Smooth muscle cell of the brain vasculature (primary cell): ENCODE measurements around the gene CFAP97D2.
"Not testable (repeated sequence)": the region's sequence is repeated elsewhere in the genome, so short reads cannot be mapped to it uniquely, and the experiment has no call there.

ENCODE experiments used
- DNase-seq: peaks from one replicate; pipeline ENCODE4 v3.0.0-alpha.2; 2012; ENCODE audit warnings: low read depth, low spot score

The CFAP97D2 gene

DNA sequence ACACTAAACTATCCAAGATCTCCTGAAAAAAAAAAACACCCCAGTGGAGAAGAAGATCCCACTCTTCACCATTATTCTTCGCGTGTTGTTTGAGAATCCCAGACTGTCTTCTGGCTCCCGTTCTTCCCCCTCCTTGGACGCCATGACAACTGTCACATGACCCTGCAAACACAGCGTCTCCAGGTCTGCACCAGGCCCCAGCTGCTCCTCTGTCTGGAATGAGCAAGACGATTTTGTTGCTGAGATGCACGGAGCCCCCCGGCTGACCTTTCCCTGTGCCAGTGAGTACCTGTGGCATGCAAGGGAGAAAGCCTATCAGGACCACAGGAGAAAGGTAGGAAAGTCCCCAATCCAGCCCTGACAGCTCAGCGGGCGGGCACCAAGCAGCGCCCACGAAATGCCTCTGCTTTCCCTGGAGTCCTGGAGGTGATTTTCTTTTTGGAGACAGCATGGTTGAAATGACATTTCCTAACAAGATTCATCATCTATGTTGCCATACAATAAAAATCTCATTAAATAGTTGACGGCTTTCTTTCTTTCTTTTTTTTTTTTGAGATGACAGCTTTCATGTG lies at the start of gene CFAP97D2:
TSS of gene CFAP97D2 (plus strand) at position 171 of the 572 bp plus-strand sequence. CDS start at position 245, 74 bp downstream.
- no peak for DNase-seq

DNA sequence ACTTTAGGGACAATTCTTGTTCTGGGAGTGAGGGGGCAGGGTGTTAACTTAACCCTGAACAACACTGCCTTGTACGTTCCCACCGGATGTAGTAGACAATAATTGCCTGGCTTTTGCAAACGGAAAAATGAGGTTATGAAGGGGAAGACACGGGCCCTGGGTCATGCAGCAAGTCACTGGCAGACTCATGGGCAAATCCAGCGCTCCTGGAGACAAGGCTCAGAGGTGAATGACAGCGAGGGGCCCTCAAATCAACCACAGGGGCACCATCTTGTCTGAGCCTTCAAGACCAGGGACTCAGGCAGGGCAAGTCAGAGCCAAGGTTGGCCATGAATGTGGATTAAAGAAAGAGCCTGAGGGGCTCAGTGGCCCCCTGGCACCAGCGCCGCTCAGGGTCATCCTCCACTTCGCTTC lies 49.4 kb upstream of the CFAP97D2 start:
- no peak for DNase-seq

DNA sequence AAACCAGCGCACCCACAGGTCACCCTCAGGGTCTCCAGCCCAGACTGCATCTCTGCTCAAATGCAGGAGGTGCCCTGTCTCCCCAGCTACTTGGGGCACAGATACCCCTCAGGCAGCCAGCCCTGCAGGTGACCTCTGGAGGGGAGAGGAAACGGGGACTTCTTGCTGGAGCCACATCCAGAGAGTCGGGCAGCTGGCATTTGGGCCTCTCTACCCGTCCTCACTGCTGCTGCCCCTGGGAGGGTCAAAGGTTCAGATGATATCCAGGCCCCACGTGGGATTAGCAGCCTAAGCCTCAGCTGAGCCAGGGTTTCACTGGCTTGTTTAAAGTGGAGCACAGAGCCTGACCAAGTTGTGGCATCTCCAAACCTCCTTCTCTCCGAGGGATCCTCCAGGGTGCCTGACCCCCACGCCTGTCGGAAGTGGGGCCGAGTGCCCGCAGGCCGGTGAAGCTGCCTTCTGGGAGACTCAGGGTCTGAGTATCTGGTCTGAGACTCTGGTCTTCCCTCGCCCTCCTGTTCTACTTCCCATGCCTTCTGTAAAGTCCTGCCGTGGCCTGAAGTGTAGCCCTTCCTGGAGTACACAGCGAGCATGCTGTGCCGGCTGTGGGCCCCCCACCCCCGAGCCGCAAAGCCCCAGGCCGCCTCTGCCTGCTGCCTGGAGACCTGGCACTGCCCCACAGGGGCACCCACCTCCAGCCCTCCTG lies 48.8 kb upstream of the CFAP97D2 start:
- DNase-seq = no peak

DNA sequence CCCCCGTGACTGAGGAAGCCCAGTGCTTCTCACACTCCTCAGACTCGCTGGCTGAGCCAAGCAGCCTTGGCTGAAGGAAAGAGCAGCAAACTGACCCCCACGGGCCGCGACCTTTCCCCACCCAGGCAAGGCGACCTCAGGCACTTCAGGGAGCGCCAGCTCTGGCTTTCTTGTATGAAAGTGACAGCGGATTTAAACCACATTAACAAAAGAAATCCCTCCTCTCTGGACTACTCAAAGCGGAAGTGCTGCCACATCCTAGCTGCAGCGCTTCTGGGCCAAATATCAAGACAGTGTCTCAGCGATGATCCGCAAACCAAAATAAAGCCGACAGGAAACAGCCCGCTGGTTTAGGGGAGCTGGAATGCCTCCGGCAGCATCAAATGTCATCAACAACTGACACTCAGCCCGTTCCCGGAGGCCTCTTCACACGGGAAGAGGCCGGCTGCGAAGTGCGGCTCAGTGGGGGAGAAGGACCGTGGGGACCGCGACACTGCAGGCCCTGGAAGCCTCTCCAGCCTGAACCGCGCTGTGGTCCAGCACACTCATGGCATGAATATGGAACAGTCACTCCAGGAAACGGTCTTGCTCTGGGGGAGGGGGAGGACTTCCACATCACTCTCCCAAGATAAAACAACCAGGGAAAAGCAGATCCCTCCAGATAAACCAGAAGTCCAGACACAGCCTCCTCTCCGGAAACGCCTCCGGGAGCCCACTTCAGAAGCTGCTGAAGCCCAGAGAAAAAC lies 48.0 kb upstream of the CFAP97D2 start:
- peak; percentile 83 for DNase-seq

DNA sequence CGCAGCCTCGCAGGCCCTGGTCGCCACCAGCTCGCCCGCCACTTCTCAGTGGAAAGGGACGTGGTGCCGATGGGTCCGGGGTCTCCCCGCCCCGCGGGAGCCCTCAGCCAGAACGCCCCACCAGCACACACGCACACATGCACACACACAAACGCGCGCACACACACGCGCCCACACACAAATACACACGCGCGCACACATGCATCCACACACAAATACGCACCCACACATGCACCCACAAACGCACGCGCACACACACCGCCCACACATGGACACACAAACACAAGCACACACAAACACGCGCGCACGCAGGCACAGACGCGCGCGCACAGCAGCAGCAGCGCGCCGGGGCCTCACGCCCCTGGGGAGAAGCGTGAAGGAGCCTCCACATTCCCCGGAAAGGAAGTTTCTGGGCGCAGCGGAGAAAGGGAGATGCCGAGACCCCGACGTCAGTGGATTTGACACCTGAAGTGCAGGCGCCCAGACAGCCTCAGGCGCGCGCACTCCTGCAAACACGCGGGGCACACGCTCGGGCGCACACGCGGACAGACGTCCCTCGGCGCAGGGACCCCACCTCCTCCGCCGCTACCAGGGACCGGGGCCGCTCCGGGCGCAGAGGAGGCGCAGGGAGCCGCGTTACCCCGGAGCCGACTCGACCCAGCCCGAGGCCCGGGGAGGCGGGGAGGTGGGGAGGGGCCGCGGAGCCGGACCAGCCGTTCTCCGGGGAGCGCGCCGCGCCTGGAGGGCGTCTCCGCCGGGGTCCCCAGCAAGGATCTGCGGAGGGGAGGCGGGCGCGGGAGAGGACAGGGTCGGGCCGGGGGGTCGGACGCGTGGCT lies 47.3 kb upstream of the CFAP97D2 start:
- no peak for DNase-seq

DNA sequence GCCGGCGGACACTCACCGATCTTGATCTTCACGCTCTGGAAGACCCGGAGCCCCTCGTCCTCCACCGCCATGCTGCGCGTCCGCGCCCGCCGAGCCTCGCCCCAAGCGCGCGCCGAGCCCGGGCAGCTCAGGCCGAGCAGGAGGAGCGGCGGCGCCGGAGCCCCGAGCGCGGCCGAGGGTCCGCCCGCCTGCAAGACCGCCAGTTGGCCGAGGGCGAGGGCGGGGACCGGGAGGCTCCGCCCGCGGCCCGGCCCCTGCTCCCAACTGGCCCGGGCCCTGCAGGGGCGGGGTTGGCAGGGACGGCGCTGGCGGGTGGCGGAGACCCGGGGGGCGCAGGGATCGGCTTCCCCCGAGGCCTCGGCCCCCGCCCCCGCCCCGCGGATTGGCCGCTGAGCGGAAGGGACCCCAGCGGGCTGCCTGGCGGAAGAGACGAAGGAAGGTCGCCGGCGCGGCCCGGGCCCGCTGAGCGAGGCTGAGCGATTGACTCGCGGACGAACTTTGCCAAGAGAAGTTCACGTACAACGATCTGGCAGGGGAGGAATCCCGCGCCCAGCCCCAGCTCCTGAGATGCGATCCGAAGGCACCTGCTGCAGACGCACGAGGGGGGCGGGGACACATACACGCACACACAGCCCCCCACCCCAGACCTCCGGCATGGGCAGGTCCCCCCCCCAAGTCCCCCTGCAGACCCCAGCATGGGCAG lies 46.5 kb upstream of the CFAP97D2 start, which contains the start of gene RASA3:
TSS of gene RASA3 (minus strand) at position 205 of the 703 bp plus-strand sequence. CDS start at position 71, 134 bp downstream.
- no peak for DNase-seq

DNA sequence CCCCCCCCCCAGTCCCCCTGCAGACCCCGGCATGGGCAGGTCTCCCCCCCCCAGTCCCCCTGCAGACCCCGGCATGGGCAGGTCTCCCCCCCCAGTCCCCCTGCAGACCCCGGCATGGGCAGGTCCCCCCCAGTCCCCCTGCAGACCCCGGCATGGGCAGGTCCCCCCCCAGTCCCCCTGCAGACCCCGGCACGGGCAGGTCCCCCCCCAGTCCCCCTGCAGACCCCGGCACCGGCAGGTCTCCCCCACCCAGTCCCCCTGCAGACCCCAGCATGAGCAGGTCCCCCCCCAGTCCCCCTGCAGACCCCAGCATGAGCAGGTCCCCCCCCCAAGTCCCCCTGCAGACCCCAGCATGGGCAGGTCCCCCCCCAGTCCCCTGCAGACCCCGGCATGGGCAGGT lies 45.9 kb upstream of the CFAP97D2 start:
- DNase-seq = not testable (repeated sequence)

DNA sequence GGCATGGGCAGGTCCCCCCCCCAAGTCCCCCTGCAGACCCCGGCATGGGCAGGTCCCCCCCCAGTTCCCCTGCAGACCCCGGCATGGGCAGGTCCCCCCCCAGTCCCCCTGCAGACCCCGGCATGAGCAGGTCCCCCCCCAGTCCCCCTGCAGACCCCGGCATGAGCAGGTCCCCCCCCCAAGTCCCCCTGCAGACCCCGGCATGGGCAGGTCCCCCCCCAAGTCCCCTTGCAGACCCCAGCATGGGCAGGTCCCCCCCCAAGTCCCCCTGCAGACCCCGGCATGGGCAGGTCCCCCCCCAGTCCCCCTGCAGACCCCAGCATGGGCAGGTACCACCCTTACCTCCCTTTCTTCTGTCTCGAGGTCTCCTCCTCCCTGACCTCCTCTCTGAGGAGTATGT lies 45.5 kb upstream of the CFAP97D2 start:
- DNase-seq = not testable (repeated sequence)

DNA sequence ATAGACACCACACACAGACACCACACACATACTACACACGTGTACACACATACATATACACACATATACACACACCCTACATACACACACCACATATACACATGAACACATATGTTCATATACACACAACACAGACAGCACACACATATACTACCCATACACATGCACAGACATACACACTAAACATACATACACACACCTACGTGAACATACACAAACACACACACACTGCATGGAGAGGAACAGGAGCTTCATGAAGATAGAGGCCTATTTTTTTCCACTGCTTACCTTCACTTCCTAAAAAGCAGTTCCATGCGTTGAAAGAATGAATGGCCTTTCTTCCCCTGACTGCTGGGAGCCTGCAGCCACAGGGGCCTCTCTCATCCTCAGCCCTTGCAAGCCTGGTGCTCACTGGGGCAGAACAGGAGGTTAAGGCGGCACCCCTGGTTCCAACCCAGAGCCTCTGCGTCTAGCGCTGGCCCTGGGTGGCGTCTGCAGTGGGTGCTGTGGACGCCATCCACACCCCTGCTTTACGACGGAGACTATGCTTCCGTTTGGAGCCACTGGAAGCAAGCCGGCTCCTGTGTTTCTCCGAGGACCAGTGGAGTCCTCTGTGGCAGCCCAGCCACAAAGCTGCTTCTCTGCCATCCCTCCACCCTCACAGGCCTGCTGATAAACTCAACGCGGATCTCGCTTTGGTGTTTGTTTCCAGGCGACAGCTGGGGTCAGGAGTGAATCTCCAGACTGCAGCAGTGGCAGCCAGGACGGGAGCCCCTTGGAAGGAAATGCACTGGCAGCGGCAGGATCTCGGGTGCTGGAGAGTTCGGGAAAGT lies 44.7 kb upstream of the CFAP97D2 start:
- no peak for DNase-seq

DNA sequence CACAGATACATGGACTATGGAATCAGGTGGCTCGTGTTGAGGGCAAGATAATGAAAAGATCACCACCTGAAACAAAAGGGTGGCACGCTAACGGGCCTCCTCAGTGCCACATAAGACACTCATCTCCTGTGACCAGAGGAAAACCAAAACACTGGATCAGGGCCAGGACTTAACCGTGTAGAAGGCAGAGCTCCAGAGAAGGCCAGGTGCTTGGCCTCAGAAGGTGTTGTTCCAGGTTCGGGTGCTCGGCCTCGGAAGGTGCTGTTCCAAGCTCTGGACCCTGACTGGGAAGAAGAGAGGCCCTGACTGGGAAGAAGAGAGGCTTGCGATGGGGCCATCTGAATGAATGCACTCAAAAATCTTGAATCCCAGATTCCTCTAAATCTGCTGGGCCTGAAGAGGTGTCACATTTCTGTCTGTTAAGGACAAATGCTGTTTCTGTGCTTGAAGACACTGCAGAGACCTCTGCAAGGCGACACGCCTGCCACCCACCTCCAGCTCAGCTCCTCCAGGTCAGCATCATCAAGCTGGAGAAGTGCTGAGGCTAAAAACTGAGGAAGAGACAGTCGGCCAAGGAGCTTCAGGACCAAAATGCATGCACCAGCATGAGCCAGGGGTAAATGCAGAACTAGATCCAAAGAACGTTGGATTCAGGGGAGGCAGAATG lies 44.0 kb upstream of the CFAP97D2 start:
- no peak for DNase-seq

DNA sequence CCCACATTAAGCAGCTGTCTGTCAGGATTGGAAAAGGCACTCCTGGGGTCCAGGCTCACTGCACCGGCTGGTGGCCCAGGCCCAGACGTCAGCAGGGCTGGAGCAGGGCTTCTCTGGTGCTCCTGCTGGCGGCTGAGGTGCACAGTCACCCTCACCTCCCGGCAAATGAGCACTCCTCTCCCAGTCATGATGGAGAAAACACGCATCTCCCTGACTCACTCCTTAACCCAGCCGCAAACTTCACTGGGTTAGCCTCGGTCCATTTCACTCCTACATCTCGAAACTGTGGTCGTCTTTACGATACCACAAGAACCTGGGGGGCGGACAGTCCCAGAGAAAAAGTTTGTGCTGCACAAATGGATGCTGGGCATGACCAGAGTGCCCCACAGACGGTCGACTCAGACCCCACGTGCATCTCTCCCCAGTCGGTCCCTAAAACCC lies 43.3 kb upstream of the CFAP97D2 start:
- no peak for DNase-seq

DNA sequence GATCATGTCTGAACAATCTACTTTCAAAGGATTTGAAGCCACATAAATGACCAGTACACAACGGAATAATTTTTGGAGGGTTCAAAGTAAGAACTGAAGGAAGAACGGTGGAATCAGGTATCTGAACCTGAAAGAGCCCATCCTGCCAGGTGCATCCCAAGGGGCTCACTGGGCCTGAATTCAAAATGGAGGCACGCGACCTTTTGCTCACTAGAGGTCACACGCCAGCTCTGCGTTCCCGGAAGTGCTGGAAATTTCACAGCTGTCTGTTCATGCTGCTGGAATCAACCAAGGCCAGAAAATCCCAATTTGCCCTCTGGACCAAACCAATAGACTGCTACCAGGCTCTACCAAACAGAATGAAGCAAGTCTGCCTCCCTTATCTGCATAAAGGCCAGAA lies 42.5 kb upstream of the CFAP97D2 start:
- no peak for DNase-seq

DNA sequence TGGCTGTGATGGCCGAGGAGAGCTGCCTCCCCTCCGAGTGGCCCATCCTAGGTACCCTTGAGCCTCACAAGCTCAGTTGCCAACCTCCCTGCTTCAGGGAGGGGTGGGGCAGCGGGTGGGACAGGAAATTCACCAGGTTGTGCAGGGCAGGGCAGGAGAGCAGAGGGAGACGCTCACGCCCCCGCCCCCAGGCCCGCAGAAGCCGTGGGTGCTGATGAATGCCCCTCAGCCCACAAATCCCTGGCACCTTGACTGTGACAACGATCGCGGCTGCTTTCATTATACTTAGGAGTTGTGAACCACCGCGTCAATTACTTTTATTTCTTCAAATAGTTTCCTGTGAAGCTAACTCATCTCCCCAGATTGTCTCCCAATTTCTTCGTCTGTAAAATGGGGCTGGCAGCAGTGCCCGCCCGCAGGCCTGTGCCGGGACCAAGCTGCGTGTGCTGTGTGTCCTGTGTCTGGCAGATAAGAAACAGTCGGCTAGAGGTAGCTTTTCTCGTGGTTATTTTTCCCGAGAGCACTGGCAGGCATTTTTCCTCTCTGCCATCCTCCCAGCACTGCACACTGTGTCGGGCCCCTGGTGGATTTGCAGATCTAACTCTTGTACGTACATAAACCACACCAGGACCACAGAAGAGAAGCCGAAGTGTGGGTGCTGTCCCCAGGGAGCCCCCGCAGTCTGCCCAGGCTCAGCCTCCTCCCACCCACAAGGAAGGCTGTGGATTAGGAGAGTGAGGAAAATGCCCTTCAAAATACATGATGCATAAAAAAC lies 38.7 kb upstream of the CFAP97D2 start:
- DNase-seq = no peak

DNA sequence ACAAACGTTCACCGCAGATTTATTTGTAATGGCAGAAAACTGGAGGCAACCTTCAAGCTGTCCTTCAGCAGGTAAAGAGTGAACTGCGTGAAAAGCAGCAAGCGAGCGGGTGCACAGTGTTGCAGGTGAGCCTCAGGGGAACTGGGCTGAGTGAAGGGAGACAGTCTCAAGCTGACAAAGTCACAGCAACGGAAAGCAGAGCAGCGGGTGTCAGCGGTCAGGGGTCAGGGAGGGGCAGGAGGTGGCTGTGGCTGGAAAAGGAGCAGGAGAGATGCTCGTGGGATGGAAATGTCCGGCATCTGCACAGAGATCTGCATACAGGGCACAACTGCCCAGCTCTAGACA lies 38.2 kb upstream of the CFAP97D2 start:
- no peak for DNase-seq

DNA sequence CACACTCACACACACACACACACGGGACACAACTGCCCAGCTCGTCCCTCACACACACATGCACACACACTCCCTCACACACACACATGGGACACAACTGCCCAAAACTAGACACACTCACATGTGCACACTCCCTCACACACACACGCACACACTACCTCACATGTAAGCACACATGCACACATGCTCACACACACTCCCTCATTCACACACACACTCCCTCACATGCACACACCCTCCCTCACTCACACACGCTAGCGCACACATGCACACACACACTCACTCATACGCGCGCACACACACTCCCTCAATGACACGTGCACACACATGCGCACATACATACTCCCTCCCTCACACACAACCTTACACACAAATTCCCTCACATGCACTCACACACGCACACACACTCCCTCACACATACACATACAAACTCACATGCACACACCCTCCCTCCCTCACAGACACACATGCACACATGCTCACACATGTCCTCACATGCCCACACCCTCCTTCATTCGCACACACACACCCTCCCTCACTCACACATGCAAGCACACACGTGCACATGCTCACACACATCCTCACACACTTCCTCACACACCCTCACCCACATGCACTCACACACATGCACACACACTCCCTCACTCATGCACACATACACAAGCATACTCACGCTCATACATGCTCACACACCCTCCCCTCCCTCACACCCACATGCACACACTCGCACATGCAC lies 37.6 kb upstream of the CFAP97D2 start:
- DNase-seq = no peak

DNA sequence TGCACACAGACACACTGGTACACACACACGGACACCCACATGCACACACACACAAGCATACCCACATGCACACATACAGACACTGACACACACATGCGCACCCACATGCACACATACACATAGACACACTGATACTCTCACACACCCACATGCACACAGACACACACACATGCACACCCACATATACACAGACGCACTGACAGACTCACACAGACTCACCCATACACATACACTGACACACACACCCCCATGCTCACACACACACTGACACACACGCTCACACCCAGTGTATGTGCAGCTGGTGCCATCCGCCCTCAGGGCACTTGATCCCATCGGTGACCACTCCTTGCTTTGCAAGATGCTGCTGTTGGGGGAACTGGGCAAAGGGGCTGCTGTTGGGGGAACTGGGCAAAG lies 36.9 kb upstream of the CFAP97D2 start:
- DNase-seq = no peak

DNA sequence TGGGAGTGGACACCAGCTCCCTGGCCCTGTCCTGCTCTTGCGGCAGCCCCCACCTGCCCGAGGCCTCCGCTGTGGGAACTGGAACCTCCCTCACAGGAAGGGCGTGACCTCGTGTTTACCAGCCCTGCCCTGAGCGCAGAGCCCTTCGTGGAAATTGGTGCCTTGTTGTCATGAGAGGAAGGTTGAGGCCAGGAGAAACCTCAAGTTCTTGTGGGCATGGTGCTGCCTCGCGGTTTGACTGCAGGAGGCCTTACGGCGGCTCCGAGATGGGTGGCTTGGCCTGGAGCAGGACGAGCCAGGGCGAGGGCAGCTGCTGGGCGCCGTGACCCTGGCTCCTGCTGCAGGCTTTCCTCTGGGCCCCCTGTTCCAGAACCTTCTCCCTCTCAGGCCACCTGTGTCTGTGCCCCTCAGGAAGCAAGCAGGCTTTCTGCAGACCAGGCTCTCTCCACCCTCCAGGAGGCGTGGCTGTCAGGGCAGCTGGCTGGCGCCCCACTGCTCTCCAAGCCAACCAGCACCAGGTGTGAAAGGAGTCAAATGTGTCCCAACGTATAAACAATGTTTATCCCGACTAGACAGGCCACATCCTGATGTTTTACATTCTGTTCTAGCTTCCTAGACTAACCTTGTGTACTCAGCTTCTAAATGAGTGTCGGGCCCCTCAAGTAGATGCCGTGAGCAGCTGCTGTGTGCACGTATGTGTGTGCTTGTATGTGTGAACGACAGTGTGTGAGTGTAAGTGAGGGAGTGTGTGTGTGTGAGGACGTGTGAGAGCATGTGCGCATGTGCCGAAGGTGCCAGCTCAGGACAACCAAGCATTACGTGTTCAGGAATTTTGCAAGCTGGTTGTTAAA lies 36.2 kb upstream of the CFAP97D2 start:
- no peak for DNase-seq
